ENCODE results near the gene CLCN1.

The CLCN1 gene

GRCh38 chr7:143382791-143383641 is 67.1 kb downstream of the CLCN1 start:
- H3K36me3 ChIP-seq = no peaks in the 10 kb centered on the region
- H3K27me3 ChIP-seq (ENCODE audit: insufficient read depth, low read depth, severe bottlenecking) = no peaks in the 10 kb centered on the region
- DNase-seq = no peak
- no peaks in the 10 kb centered on the region for H3K9me3 ChIP-seq (ENCODE audit: severe bottlenecking)
- no peak overlapping the region for H3K27ac ChIP-seq
- H3K4me3 ChIP-seq (ENCODE audit: low read depth, low read length) = no peak overlapping the region
- TF ChIP-seq CTCF (IDR thresholded peaks at IDR 0.05; ENCODE audit: low read depth, low read length) = no peak

DNA sequence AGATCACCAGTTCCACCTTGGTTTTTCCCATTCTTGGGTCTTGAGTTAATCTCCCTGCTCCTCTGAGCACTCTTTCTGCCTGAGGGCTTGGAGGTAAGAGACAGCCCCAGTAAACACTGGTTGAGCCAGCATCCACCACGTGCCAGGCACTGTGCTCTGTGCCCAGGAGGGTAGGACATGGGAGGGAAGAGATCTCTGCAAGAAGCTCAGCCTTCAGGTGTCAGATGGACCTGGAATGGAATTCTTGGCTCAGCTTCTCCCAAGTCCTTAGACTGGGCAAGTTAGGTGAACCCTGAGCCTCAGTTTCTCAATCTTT is 67.7 kb downstream of the CLCN1 start:
- no peak for DNase-seq
- TF ChIP-seq CTCF (IDR thresholded peaks at IDR 0.05; ENCODE audit: low read depth, low read length) = no peak
- Histone ChIP-seq H3K4me3 (ENCODE audit: low read depth, low read length) (no peak overlapping the region), H3K9me3 (ENCODE audit: severe bottlenecking) (no peaks in the 10 kb centered on the region), H3K27me3 (ENCODE audit: insufficient read depth, low read depth, severe bottlenecking) (no peaks in the 10 kb centered on the region), H3K36me3 (peaks cover 3% of the 10 kb centered on the region; the same call in 1 of the 2 replicates), H3K27ac (no peak overlapping the region)

- H3K9me3 ChIP-seq (ENCODE audit: severe bottlenecking) = no peaks in the 10 kb centered on the region
- peaks cover 6% of the 10 kb centered on the region for H3K36me3 ChIP-seq
- no peak for TF ChIP-seq CTCF (IDR thresholded peaks at IDR 0.05; ENCODE audit: low read depth, low read length)
- no peak for DNase-seq
- H3K27ac ChIP-seq = no peak overlapping the region
- H3K27me3 ChIP-seq (ENCODE audit: insufficient read depth, low read depth, severe bottlenecking) = no peaks in the 10 kb centered on the region
- H3K4me3 ChIP-seq (ENCODE audit: low read depth, low read length) = no peak overlapping the region
Observed at GRCh38 chr7:143384148-143384547, 68.2 kb downstream of the CLCN1 start.

GRCh38 chr7:143384661-143385631 is 69.0 kb downstream of the CLCN1 start:
- Histone ChIP-seq H3K9me3 (ENCODE audit: severe bottlenecking) (no peaks in the 10 kb centered on the region), H3K27ac (no peak overlapping the region), H3K36me3 (peaks cover 10% of the 10 kb centered on the region), H3K27me3 (ENCODE audit: insufficient read depth, low read depth, severe bottlenecking) (no peaks in the 10 kb centered on the region), H3K4me3 (ENCODE audit: low read depth, low read length) (no peak overlapping the region)
- TF ChIP-seq CTCF (IDR thresholded peaks at IDR 0.05; ENCODE audit: low read depth, low read length) = no peak
- DNase-seq = no peak

- Histone ChIP-seq H3K27ac (no peak overlapping the region), H3K4me3 (ENCODE audit: low read depth, low read length) (no peak overlapping the region), H3K9me3 (ENCODE audit: severe bottlenecking) (no peaks in the 10 kb centered on the region), H3K27me3 (ENCODE audit: insufficient read depth, low read depth, severe bottlenecking) (no peaks in the 10 kb centered on the region), H3K36me3 (peaks cover 13% of the 10 kb centered on the region)
- TF ChIP-seq CTCF (IDR thresholded peaks at IDR 0.05; ENCODE audit: low read depth, low read length) = no peak
- DNase-seq = no peak
Observed at GRCh38 chr7:143385891-143386781, 70.2 kb downstream of the CLCN1 start.
